Cerebellar nuclear complex (tissue), 1 donor: ENCODE measurements around the gene KLHL26.

ENCODE experiments used
- DNase-seq, 2 experiments: peaks; one replicate each; lab custom pipeline; 2025; lab: John Stamatoyannopoulos, UW

KLHL26 gene

DNA sequence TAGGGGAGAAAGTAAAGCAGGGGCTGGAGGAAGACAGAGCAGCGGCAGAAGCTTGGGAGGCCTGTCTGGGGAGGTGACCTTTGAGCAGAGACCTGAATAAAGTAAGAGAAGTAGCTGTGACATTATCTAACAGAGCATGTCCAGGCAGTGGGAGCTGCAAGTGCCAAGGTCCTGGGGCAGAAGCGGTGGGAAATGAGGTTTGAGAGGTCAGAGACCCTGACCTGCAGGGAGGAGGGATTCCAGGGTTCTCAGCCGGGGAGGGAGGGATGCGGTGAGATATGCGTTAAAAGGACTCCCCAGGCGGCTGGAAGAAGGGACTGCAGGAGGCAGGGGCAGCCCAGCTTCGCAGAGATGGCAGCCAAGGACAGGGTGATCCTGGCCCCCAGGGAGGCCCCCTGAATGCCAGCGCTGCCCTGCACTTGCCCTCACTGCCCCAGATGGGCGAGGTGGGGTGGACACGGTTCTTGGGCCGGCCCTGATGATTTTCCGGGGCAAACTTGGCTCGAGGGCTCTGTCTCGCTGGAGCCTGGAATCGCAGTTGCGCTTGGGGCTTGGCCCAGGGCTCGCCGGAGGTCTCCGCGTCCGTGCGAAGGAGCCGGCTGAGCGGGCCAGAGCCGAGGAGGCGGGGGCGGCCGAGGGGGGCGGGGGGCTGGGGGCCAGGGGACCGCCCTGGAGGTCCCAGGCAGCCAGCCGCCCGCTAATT is 33.4 kb upstream of the KLHL26 start:
- DNase-seq: no peak

GRCh38 chr19:18603958-18604819 is 32.6 kb upstream of the KLHL26 start:
- DNase-seq: no peak

GRCh38 chr19:18604820-18605159 is 32.0 kb upstream of the KLHL26 start:
- no peak for DNase-seq

GRCh38 chr19:18605196-18605545 is 31.7 kb upstream of the KLHL26 start:
- DNase-seq: no peak

DNA sequence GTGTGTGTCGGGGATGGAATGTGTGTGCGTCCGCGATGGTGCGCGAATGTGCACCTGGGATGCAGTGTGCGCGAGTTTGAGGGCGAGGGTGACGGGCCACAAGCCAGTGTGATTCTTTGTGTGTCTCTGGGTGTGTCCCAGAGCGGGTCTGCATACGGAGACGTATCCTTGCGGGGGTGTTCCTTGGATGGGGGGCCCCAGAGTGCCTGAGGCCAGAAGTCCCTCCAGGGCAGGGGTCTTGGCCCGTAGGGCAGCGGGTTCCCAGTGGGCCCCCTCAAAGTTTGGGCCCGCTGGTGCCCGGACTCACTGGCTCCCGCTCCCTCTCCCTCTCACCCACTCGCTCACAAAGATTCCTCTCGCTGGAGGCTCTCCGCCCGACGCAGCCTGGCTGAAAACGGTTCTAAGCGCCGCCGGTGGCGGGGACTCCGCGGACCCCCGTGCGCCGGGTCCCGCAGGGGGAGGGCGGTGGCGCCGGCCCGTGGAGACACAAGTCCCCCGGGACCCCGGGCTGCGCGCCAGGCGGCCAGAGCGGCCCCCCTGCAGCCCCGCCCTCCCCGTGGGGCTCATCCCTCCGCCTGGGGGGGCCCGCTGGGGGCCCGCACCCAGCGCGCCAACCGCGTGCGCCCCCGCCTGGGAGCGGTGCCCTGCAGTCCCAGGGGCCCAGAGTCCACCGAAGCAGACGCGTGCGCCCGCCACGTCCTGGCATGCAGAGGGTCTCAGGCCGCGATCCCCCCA is 31.1 kb upstream of the KLHL26 start:
- no peak for DNase-seq

- DNase-seq: no peak
Observed at GRCh38 chr19:18606281-18607225, 30.3 kb upstream of the KLHL26 start, which contains the start of gene CRLF1. TSS of gene CRLF1 (minus strand) at chr19:18606799. CDS start at chr19:18606656, 143 bp downstream.

GRCh38 chr19:18607226-18608101 is 29.4 kb upstream of the KLHL26 start:
- DNase-seq: no peak

DNA sequence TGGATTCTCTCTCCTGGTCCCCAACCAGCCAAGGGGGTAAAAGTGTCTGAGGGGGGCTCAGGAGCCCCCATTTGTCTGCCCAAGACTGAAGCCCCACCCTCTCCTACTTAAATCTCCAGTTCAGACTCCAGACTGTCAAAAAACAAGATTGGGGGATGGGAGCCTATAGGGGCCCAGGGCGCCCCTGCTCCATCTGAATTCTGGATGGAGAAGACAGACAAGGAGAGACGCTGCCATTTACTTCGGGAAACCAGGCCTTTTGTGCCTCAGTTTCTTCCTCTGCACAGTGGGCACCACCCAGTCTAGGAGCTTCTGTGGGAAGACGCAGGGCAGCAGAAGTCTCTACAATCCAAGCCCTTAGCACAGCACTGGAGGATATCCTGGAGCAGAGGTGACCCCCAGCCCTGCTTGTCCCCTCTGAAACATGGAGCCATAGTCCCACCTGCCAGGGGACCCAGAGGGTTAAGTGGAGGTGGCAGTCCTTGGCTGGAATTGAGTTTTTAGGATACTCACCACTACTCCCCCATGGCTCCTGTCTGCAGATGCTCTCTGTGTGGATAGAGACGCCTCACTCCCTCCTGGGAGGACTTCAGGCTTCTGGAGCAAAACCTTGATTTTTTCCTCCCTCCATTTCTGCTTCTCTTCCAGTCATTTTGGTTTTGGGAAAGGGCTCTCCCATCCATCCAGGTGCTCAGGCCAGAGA is 28.6 kb upstream of the KLHL26 start:
- no peak for DNase-seq

DNA sequence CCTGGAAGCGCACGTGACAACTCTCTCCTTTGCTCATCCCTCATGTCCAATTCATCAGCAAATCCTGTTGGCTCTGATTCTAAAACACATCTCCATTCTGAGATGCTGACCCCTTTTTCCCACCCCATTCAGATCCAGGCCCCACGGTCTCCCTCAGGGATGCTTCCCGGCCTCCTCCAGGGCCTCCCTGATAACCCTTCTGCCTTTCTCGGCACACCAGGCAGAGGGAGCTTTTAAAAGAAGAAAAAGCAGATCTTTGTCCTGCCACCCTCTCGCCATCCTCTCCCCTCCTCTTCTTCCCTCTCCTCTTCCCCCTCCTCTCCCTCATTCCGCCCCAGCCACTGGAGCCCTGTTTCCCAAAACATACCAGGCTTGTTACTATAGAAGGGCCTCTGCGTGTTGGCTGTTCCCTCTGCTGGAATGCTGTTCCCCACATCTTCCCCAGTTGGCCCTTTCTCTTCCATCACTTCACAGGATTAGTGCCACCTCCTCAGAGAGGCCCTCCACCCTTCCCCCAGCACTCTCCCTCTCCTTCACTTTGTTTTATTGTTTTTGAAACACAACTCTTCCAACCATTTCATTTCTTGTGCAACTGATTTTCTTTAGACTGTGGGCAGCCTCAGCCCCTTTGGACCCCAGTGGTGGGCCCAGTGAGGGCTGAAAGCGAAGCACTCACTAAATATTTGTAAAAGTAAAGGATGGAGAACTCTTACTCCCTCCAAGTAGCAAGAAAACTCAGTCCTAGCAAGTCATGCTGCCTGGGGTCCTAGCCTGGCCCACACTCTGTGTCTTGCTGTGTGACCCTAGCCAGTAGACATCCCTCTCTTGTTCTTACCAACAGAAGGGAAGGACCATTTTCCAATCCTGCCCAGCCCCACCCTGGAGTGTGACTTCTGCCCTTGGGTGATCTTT is 27.8 kb upstream of the KLHL26 start:
- DNase-seq: no peak

DNA sequence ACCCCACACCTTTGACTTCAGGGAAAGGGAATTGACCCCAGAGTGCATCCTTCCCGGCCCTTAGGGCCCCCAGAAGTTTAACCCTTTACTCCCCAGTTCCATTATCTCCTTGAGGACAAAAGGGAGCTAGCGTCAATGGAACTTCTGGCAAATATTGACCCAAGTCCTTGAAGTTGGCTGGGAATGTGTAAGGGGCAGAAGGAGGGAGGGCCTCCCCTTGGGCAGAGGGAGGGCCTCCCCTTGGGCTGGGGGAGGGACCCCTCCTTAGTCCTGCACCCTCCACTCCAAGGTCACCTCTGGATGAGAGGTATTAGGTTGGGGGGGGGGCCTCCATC is 27.1 kb upstream of the KLHL26 start:
- DNase-seq: no peak

DNA sequence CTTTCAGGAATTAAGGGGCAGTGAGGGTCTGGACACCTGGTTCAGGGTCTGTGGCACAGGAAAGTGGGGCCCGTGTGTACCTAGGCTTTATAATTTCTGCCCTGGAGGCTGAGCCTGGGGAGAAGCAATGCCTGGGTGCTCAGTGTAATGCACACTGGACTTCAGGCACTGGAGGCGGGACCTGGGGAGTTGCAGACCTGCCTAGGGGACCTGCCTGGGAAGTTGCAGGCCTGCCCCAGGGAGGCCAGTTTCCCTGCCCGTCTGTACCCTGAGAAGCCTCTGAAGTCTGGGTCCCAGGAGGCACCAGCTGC is 26.6 kb upstream of the KLHL26 start:
- DNase-seq: no peak

- no peak for DNase-seq
Observed at GRCh38 chr19:18610556-18611326, 26.1 kb upstream of the KLHL26 start.

GRCh38 chr19:18611327-18612050 is 25.3 kb upstream of the KLHL26 start:
- no peak for DNase-seq

- no peak for DNase-seq
Observed at GRCh38 chr19:18612051-18612771, 24.6 kb upstream of the KLHL26 start.

GRCh38 chr19:18612772-18613588 is 23.8 kb upstream of the KLHL26 start, which contains the start of gene TMEM59L:
TSS of gene TMEM59L (plus strand) at chr19:18612870. CDS start at chr19:18612959, 89 bp downstream.
- no peak for DNase-seq

GRCh38 chr19:18613589-18614234 is 23.1 kb upstream of the KLHL26 start:
- DNase-seq: no peak
